HS-27A (cell line): ENCODE measurements around the gene ZG16.
"Not testable (repeated sequence)": the region's sequence is repeated elsewhere in the genome, so short reads cannot be mapped to it uniquely, and the experiment has no call there.

Experiments
- DNase-seq: peaks from one replicate; pipeline ENCODE4 v3.0.0-alpha.2; 2012; ENCODE audit warnings: low read depth, missing footprints

ZG16 gene, protein sequence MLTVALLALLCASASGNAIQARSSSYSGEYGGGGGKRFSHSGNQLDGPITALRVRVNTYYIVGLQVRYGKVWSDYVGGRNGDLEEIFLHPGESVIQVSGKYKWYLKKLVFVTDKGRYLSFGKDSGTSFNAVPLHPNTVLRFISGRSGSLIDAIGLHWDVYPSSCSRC

DNA sequence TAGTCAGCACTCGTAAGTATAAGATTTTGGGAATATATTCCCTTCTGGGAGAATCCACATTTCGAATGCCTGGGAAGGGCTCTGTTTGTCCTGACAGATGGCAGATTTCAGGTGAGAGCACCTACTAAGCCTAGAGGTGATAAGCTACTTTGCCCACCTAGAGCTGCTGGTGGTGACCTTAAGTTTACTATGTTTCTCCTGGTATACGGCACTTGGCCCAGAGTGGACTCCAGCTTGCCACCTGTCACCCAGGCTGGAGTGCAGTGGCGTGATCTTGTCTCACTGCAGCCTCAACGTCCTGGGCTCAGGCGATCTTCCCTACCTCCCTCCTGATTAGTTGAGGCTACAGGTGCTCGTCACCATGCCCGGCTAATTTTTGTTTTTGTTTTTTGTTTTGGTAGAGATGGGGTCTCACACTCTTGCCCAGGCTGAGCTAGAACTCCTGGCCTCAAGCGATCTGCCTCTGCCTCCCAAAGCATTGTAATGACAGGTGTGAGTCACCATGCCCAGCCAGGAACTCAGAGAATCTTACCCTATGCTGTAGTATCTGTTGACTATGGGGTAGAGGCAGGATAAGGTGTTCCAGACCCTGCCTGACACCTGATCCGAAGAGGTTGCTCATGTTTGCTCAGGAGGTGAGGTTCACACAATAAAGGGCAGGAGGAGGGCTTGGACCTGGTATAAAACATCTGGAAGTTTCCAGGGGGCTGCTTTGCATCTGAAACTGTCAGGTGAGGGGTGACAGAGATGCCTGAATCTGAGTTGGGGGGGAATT lies at the start of gene ZG16:
ZG16 (plus strand) TSS at position 681 of the 775 bp plus-strand sequence. CDS start 1,011 bp downstream, outside the sequence.
- DNase-seq, result no peak

DNA sequence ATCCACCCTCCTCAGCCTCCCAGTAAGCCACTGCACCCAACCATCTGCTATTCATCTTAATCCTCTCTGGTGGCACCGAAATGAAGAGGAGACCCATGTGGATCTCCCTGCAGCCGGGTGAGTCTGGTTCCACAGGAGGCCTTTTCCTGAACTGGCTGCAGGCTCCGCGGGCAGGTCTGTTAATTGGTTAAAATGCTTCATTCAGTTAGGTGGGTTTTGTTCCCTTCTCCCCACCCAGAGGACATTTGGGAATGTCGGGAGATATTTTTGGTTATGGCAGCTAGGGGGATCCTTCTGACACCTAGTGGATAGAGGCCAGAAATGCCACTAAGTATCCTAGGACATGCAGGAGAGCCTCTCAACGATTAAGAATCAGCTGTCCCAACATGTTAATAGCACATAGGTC lies 48.9 kb upstream of the ZG16 start:
- no peak for DNase-seq

DNA sequence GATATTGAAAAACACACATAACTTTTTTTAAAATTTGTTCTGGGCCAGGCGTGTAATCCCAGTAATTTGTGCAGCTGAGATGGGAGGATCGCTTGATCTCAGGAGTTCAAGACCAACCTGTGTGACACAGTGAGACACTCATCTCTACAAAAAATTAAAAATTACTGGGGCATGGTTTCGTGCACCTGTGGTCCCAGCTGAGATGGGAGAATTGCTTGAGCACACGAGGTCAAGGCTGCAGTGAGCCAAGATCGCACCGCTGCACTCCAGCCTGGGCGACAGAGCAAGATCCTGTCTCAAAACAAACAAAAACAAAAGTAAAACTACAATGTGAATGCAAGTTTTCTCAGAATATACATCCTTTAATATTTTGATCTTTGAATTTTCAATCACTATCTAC lies 47.4 kb upstream of the ZG16 start:
- DNase-seq, result no peak

DNA sequence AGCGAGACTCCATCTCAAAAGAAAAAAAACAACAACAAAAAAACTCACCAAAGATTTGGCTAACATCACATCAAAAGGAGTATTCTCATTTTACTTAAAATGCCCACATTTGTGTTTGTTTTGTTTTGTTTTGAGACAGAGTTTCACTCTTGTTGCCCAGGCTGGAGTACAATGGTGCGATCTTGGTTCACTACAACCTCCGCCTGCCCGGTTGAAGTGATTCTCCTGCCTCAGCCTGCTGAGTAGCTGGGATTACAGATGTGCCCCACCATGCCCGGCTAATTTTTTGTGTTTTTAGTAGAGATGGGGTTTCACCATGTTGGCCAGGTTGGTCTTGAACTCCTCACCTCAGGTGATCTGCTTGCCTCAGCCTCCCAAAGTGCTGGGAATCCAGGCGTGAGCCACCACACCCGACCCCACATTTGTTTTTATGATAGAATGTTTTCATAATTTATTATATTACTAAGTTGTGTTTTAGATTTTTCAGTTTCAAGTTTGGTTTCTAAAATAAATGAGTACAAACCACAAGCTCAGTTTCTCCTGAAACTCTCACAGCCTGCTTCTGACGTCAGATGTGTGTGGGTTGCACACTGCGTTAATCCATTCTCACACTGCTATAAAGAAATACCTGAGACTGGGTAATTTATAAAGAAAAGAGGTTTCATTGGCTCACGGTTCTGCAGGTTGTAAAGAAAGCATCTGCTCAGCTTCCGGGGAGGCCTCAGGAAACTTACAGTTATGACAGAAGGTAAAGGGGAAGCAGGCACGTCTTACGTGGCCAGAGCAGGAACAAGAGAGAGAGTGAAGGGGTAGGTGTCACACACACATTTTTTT lies 46.1 kb upstream of the ZG16 start:
- not testable (repeated sequence) for DNase-seq

DNA sequence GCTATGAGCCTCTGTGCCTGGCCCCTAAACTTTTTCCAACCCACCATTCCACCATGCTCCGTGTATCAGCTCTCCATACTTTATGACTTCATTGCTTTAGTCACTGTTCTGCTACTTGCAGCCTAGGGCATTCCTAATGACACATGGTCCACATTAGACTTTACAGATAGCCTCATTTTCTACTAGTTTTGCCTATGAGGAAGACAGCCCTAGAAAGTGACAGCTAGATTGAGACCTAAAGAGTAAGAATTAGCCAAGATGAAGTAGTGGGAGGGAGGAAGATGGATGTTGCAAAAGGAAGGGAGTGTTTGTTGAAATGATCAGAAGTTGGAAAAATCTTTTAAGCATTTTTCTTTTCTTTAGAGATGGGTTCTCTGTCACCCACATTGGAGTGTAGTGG lies 43.3 kb upstream of the ZG16 start:
- no peak for DNase-seq

DNA sequence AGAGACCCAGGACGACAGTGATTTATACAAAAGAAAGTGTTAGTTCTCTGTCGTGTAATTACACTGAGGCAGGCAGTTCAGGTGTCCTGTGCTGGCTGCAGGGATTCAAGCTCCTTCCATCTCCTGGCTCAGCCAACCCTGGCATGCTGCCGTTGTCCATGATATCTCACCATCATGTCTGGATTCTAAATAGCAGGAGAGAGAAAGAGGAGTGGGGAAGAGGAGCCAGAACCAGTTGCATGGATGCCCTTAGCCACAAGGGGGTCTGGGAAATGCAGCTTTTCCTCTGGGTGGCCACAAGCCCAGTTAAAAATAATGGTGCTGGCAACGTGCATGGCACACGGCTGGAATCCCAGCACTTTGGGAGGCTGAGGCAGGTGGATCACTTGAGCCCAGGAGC lies 41.9 kb upstream of the ZG16 start:
- no peak for DNase-seq

DNA sequence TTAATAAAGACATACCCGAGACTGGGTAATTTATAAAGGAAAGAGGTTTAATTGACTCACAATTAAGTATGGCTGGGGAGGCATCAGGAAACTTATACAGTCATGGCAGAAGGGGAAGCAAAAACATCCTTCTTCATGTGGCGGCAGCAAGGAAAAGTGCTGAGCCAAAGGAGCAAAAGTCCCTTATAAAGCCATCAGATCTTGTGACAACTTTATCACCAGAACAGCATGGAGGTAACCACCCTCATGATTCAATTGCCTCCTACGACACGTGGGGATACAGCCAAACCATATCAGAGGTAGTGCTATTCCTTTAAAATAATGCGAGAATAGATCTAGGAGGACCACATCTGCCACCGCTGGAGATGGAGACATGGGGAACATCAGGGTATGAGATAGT lies 41.3 kb upstream of the ZG16 start:
- no peak for DNase-seq

DNA sequence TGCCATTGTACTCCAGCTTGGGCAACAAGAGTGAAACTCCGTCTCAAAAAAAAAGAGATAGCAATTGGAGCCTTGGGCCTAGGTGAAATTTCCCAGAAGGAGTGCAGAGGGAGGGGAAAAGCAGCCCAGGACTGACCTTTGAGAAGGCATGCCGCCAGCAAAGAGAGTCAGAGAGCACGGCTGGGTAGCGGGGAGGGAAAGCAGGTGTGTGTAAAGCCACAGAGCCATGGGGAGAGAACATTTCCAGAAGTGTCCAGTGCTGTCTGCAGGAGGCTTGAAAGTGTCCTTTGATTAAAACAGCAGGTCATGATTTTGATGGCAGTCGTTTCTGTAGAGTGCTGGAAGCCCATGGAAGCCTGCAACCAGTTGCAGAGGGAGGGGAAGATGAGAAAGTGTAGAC lies 40.3 kb upstream of the ZG16 start:
- no peak for DNase-seq

DNA sequence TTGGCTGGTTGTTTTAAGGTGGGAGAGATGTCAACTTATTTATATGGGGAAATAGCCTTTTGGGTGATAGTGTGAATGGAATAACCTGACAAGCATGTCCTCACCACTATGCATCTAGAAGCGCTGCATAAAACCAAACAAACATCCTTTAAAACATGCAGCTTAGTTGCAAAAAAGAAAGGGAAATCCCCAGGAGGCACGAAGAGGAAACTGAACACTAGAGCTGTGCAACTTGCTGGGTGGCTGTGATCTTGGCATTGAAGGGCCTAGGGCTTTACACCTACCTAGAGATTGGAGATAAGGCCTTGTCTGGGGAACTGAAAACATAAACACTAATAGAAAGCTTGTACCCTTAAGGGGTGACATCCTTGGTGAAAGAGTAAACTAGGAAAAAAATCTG lies 39.5 kb upstream of the ZG16 start:
- DNase-seq, result no peak

DNA sequence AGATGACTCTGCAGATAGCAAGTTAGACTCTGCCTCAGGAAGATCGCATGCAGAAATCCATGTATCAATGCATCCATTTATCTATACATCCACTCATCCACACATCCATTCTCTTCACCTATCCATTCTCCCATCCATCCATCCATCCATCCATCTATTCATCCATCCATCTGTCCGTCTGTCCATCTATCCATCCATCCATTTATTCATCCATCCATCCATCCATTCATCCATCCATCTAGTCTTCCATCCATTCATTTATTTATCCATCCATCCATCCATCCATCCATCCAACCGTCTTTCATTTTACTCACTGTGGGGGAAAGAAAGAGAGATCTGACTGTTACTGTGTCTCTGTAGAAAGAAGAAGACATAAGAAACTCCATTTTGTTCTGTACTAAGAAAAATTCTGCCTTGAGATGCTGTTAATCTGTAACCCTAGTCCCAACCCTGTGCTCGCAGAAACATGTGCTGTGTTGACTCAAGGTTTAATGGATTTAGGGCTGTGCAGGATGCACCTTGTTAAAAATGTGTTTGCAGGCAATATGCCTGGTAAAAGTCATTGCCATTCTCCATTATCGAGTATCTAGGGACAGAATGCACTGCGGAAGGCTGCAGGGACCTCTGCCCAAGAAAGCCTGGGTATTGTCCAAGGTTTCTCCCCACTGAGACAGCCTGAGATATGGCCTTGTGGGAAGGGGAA lies 38.0 kb upstream of the ZG16 start:
- not testable (repeated sequence) for DNase-seq

DNA sequence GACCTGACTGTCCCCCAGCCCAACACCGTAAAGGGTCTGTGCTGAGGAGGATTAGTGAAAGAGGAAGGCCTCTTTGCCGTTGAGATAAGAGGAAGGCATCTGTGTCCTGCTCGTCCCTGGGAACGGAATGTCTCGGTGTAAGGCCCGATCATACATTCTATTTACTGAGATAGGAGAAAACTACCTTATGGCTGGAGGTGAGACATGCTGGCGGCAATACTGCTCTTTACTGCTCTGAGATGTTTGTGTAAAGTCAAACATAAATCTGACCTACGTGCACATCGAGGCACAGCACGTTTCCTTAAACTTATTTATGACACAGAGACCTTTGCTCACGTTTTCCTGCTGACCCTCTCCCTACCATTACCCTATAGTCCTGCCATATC lies 37.4 kb upstream of the ZG16 start:
- not testable (repeated sequence) for DNase-seq

DNA sequence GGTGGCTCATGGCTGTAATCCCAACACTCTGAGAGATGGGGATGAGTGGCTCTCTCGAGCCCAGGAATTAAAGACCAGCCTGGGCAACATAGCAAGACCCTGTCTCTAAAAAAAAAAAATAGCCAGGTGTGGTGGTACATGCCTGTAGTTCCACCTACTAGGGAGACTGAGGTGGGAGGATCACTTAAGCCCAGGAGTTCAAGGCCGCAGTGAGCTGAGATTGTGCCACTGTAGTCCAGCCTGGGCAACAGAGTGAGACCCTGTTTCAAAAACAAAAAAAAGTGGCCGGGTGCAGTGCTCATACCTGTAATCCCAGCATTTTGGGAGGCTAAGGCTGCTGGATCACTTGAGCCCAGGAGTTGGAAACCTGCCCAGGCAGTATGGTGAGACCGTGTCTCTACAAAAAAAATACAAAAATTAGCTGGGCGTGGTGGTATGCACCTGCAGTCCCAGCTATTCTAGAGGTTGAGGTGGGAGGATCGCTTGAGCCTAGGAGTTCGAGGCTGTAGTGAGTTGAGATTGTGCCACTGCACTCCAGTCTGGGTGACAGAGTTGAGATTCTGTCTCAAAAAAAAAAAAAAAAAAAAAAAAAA lies 35.3 kb upstream of the ZG16 start:
- no peak for DNase-seq

DNA sequence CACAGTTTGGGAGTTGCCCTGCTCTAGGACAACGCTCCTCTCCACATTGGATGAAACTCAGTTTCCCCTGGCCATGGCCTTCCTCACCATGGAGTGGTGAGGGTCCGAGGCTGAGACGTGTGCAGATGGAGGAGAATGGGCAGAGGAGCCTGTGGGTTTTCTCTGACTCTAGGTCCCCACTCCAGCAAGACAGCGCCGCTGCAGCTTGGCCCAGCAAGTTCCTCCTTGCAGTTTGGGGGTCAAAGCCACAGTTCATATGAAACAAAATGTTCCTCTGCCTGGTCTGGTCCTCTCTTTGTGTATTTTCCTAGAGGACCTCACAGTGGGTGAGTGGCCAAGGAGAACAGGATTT lies 34.6 kb upstream of the ZG16 start:
- DNase-seq, result no peak

DNA sequence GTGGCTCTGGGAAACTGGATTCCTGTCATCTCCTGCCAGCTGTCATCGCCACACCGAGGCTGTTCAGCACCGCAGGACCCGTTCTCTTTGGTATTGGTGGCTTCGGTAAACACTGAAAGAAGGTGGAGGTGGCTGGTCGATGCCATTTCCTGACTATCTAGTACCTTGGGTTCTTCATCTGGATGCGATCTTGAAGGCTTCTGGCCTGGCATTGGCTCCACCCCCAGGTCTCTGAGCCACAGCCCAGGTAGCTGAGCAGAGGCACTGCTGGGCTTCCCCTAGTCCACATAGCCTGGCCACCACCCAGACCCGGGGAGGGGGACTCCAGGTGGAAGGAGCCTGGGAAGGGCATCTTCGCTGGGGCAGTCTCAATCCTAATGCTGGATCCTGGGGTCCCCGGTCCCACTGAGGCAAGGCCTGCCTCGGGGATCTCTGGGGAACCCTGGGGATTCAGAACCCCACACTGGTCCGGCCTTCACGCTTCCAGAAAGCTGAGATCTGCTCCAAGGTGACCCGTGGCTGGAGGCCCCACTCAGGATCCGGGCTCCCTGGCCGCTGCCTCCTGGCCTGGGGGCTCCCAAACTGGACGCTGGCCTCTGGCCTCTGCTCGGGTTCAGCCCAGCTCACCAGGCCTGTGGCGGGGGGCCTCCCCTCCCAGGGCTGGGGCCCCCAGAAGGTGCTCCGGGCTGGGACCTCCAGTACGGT lies 34.1 kb upstream of the ZG16 start:
- DNase-seq, result no peak

DNA sequence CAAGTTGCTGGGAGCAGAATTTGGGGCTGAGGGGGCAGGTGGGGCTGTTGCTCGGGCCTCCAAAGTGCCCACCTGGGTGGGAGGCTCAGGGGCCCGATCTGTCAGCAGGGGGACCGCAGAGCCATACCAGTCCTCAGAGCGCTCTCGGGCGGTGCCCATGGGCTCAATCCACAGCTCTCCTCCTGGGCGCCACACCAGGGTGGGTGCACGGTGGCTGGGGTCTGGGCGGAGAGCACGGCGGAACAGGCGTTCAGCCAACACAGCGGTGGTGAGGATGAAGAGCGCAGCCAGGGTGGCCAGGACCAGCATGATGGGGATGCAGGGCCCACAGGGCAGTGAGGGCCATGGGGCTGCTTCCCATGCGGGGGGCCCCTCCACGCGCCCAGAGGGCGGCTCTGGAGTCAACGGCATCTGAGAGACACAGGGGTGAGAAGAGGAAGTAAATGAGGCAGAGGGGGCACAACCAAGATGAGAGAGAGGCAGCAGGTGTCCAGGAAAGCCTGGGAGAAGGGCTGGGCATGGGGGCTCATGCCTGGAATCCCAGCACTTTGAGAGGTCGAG lies 33.4 kb upstream of the ZG16 start:
- no peak for DNase-seq

DNA sequence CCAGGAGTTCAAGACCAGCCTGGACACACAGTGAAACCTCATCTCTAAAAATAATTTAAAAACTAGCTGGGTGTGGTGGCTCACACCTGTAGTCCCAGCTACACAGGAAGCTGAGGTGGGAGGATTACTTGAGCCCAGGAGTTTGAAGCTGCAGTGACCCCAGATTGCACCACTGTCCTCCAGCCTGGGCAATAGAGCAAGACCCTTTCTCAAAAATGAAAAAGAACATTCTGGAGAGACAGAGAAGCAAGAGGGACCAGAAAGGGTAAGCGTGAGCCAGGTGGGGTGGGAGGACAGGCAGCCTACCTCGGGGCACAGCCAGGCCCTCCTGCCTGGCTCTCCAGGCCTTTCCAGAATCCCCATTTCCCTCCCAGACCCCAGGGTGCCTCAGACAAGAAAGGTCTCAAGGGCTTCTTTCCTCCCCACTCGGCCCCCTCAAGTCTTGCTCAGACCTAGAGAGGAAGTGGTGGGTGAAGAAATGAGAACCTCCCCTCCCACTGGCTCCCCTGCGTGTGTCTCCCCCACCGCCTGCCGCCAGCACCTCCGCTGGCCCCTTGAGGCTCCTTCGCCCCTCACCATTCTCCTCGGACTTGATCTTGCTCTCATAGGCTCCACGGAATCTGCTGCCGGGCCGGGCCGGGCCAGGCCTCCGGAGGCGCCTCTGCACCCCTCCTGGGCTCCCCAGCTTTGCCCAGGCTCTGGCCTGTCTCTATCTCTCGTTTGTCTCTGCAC lies 32.8 kb upstream of the ZG16 start:
- DNase-seq, result no peak

DNA sequence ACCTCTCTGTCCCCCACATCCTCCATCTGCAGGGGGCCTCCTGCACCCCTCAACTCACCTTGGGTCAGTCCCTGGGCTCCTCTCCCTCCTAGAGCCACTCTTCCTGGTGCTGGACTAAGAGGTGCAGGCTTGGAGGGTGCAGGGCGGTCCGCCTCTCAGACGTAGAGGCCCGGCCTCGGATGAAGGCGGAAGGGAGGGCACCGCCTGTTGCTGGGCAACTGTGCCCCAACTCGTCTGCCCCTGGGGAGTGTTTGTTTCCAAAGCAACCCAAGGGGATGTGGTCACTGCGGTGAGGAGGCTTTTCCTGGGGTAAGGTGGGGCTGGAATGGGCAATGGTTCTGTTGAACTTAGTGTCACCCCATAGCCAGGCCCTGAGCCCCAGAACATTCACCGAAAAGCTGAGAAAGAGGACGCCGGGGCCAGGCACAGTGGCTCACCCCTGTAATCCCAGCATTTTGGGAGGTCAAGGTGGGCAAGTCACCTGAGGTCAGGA lies 32.2 kb upstream of the ZG16 start, which contains the start of gene C16orf54:
C16orf54 (minus strand) TSS at position 138 of the 493 bp plus-strand sequence. CDS start 1,039 bp downstream, outside the sequence.
- no peak for DNase-seq

DNA sequence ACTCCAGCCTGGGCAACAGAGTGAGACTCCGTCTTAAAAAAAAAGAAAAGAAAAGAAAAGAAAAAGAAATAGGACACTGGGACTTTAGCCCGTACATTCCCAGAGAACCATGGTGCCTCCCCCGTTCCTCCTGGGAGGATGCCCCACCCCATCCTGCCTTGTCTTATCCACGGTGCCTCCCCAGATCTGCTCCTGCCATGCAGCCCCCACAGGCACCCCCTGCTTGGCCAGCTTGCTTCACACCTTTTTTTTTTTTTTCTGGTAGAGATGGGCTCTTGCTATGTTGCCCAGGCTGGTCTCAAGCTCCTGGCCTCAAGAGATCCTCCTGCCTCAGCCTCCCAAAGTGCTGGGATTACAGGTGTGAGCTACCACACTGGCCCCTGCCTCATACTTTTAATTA lies 31.5 kb upstream of the ZG16 start:
- DNase-seq, result not testable (repeated sequence)

DNA sequence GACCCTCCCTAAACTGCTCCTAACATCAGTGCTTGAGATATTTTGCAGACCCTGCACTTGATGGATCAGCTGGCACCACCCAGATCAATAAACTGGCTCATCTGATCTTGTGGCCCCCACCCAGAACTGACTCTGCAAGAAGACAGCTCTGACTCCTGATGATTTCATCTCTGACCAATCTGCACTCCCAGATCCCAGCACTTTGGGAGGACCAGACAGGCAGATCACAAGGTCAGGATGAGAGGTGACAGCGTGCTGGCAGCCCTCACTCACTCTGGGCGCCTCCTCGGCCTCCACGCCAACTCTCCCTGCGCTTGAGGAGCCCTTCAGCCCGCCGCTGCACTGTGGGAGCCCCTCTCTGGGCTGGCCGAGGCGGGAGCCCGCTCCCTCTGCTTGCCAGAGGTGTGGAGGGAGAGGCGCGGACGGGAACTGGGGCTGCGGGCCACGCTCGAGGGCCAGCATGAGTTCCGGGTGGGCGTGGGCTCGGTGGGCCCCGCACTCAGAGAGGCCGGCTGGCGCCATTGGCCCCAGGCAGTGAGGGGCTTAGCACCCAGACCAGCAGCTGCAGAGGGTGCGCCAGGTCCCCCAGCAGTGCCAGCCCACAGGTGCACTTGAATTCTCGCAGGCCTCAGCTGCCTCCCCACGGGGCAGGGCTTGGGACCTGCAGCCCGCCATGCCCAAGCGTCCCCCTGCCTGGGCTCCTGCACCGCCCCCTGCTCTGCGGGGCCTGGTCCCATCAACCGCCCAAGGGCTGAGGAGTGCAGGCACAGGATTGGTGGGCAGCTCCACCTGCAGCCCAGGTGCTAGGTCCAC lies 29.9 kb upstream of the ZG16 start:
- no peak for DNase-seq
